Stimulated activated CD8-positive, alpha-beta memory T cell treated with anti-CD3 and anti-CD28 coated beads, Interleukin-12 subunit alpha, Interleukin-12 subunit beta, amount 100 ng/mL, for 24 hours (primary cell): ENCODE results near the gene TADA1.

ENCODE experiments used
- DNase-seq: peaks from one replicate; pipeline ENCODE4 v3.0.0-alpha.2; 2020; ENCODE audit errors: extremely low read depth

Gene TADA1, protein sequence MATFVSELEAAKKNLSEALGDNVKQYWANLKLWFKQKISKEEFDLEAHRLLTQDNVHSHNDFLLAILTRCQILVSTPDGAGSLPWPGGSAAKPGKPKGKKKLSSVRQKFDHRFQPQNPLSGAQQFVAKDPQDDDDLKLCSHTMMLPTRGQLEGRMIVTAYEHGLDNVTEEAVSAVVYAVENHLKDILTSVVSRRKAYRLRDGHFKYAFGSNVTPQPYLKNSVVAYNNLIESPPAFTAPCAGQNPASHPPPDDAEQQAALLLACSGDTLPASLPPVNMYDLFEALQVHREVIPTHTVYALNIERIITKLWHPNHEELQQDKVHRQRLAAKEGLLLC

DNA sequence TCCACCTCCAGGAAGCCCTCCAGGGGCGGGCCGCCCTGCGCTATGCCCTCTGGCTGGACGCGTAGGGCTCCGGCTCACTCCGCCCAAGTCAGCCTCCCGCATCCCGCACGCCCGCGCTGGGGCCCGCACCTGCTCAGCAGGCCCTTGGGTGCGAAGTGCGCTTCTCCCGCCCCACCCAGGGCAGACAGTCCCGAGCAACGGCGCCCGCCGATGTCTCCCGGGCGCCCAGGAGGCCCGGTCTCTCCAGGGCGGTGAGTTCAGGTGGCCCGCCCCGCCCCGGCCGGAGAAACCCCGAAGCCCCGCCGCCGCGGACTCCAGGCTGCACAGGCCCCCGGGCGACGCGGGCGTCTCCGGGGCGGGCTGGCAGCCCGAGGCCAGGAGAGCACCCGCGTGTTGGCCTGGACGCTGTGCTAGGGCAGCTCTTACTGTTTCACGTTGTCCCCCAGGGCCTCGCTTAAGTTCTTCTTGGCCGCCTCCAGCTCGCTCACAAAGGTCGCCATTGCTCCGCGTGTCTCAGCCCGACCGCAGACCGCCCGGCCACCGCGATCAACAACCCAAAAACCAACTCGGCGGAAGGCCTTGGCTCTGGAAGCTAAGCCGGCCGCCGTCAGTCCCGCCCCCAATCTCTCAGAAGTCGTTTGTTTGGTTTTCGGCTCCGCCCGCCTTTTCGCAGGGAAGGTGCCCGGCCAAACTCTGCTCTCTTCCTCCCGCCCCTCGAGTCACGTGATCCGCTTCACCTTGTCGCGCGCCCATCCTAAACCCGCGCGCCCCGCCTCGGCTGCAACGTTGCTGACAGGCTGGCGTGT, at the start of gene TADA1:
Gene TADA1 (minus strand): TSS at position 531 of the 806 bp plus-strand sequence. CDS start 31 bp downstream, at position 500.
- DNase-seq = peak; percentile 98

DNA sequence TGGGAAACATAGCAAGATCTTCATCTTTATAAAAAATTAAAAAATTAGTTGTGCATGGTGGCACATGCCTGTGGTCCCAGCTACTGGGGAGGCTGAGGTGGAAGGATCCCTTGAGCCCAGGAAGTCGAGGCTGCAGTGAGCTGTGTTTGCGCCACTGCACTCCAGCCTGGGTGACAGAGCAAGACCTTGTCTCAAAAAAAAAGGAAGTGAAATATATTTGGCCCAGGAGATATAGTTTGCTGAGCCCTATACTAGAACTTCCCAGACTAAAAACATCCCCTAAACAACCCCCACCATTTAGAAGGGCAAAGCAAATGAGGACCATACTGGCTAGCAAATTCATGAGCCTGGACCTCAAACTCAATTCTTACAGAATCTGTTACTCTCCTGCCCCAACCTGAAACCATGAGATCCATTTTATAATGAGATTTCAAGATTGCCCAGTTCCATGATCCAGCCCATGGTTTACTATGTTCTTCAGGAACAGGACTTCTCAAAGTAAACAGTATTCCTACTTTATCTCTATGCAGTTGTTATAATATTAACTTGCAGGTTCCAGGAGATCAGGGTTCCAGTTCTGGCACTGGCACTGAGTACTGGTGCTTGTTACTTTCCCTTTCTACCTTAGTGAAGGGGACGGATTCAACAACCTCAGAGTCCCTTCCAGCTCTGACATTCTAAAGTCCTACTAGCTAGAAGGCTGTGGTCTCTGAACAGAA, 48.9 kb upstream of the TADA1 start:
- DNase-seq = no peak

DNA sequence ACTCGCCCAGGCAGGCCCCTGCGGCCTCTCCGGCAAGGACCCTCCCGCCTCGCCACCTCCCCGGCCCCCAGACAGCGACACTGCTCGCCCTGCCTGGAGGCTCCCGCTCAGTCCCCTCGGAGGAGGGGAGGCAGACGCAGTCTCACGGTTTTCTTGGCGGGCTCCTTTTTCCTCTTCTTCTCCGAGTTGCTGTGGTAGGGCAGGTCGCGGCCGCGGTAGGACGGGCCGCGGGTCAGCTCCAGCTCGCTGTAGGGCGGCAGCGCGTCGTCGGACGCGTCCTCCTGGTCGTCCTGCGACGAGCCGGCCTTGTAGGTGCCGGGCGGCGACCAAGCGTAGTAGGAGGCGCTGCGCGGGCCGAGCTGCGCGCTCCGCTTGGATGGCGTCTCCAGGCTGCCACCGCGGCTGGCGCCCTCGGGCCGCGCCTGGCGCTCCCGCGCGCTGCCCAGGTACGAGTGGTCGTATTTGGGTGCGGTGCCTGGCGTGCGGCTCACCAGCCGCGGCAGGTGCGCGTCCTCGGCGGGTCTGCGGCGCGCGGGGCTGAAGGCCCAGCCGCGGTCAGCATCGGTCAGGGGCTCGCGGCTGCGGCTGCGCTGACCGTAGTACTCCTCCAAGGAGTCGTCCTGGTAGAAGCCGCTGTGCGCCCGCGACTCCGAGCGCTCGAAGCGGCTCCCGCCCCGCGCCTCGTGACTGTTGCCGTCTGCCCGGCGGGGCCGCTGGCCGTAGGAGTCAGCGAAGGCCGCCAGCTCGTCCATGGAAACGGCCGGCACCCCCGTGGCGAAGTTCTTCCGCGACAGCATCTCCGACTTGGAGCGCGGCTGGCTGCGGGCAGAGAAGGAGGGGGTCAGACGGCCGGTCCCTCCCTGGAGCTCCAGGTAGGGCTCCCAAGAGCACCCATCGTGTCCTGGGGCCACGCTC, 44.8 kb upstream of the TADA1 start:
- DNase-seq = no peak

DNA sequence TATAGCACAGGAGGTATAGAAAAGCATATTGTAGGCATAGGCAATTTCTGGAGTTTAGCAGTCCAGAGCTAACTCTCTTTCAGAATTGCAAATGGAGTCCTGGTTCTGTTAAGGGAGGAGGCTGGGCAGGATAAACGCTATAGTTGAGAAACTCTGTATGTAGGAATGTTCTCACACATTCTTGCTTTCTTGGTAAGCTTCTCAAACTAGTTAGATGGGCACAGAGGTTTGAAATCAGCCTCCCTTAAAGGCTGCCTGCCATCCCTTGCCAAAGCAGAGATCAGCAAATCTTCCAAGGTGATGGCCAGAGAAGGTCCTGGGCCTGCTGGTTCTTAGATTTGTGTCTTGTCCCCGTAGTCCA, 42.9 kb upstream of the TADA1 start:
- DNase-seq = no peak

DNA sequence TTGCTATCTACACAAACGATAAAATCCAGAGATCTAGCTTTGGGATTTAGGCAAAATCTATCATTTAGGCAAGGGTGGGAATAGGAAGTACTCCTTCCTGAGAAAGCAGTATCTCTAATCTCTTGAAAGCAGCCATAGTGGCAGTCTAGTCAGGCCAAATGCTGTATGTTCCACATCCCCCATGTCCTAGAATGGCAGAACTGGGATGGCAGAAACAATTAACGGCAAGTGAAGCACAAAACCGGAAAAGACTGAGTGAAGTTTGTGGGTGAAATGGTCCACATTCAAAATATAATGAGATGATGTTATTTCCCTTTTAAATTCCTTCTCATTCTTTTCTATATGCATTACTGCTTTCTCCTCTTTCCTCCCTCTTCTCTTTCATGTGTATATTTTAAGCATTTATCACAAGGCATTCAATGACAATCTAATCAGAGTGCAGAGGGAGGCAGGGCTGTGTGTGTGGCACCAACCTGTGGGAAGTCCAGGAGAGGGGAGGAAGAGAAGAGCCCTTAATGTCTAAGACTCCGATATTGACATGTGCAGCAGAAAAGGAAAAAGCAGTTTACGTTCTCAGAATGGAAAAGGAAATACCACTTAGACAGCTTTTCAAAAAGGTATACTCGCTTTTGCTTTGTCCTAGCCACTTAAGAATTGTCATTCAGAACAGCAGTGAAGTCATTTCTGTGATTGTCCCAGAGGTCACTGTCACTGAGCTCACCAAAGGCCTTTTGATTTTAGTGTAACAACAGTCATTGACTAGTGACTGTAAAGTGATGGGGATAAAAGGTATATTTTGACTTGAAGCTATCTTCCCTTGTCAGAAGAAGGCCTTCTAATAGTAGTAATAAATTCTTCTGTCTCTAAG, 42.3 kb upstream of the TADA1 start:
- no peak for DNase-seq

DNA sequence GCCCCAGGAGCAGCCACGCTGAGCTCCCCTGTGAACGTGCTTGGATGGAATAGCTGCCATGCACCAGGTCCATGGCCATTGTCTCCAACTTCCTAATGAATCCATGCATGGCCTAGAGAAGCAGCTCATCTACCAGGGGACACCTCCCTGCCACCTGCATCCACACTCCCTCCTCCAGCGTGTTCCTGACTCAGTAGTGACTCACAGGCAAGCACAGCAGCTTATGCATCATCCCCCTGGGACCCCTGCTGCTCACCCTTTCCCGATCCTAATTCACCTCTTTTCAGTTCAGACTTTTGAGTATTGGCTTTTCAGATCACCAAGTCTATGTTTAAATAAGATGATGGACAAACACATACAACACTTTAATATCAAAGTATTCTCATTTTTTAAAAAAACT, 39.9 kb upstream of the TADA1 start:
- DNase-seq = no peak

DNA sequence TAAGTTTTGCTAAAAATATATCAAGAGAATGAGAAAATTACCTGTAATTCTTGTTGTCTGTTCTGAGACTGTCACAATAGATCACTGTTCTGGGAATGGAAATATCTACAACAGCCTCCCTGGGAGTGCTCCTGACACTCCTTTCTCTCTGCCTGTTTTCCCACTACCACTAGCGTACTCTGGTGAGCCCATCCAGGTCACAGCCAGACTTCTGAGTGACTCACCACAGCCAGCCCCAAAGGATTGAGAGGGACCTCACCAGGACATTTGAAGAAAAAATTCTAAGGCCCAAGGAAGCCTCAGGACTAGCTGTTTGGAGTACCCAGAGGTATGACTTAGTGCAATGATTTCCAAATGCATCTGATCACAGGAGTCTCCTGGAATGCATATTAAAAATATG, 39.0 kb upstream of the TADA1 start:
- DNase-seq = no peak

DNA sequence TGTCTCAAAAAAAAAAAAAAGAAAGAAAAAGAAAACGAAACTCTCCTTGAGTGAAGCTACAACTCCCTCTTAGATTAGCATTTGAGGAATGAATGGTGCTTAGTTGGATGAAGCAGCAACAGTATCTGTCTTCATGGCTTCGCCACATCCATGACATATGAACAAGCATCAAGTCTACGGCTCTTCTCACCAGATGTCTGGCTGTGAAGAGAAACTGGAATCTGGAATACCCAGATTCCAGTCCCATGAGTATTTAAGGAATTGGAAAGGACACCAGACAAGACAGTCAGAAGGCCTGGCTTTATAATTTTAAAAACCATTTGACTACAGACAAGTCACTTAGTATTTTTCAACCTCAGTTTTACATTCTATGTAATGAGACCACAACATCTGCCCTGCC, 38.0 kb upstream of the TADA1 start:
- no peak for DNase-seq

DNA sequence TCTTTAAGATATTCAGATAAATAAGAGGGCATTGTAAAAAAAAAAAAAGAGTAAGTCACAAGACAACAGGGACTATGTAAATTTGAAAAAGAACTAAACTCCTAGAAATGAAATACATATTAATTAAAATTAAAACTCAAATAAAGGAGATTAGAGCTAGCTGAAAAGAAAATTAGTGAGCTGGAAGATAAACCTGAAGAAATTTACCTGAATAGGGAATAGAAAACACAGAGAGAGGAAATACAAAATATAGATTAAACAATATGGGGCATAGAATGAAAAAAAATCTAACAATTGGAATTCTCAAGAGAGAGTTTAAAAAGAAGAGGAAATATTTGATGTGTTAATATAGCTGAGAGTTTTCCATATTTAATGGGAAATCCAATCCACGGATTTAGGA, 35.6 kb upstream of the TADA1 start:
- no peak for DNase-seq

DNA sequence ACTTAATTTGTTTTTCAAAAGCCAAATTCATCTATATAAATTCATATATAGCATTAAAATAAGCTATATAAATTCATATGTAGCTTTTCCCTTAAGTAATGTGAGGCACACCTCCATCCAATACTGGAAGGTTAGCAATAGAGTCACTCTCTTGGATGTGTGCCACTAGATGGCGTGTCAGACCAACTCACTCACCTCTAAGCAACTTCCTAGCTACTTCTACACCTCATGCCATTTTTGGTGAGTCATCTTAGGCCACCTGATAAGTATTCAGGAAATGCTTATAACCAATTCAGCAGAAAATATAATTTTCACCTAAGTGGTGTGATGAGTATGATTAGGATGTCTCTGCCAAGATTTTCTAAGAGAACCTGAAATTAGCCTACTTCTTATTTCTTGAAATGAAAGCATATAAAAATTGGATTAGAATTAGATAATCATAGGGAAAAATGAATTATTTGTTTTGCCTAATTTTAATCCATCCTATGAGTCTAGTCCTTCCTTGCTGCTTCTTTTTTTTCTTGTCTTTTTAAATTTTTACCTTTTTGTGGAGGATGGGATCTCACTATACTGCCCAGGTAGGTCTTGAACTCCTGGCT, 34.4 kb upstream of the TADA1 start:
- peak; percentile 47 for DNase-seq

DNA sequence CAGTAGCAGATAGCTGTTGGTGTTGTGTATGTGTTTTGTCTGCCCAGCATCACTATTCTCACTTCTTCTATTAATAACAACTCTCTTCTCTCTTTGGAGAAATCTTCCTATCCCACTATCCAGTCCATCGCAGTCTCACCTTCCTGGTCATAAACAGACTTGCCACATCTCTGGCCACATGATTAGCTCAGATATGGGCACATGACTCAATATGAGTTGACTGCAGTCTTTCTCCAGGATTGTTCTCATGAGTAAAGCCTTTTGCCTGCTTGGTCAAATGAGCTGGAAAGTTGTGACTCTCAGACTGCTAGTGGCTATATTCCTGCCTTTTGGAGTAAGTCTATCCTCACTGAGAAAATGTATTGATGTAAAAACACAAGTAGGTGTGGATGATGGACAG, 32.9 kb upstream of the TADA1 start:
- DNase-seq = no peak

DNA sequence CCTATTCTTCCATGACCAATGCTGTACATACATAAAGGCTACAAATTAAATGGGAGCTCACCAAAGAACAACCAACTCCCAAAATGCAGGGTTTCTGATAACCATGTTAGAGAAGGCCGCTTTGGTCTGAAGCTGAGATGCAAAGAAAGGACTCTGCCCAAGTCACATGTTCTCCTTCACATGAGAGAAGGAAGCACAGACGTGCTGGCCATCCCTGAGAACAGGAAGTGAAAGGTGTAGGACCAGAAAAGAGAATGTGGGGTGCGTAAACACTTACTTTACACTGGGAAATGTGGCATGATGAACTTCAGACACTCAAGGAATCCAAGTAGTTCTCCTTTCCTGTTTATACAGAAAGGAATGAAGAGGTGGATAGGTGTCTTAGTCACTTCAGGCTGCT, 31.7 kb upstream of the TADA1 start:
- DNase-seq = no peak

DNA sequence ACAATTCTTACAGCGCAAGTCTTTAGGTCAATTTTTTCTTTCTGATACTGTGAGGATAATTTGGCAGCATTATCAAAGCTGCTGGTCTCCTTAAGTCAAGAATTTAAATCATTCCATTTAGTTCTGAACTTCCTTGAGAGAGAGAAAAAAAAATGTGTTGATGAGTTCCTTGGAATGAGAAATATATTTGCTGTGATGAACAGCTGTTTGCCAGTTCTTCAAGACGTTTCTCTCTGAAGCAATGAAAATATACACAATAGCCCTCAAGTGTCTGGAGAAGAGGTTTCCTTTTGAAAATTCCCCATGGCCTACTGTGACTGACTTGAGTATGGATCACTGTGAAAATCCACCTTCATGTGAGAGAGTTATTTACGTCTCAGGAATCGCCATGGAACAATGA, 31.0 kb upstream of the TADA1 start:
- no peak for DNase-seq

DNA sequence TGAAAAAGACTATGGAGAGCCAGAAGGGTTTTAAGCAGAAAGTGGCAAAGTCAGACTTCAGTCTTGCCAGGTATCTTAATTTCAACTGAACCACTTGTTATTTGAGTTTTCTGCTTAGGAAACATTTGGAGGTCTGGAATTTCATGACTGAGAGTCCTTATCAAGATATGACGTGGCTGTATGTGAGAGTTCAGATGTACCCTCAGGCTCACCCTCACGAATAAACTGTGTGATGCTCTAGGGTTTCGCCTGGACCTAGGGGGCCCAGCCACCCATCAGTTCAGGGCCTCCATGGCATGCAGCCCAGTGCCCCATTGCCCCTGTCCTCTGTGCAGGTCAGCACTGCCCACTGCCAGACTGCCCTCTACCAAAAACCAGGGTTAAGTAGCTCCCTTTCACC, 30.6 kb upstream of the TADA1 start:
- no peak for DNase-seq

DNA sequence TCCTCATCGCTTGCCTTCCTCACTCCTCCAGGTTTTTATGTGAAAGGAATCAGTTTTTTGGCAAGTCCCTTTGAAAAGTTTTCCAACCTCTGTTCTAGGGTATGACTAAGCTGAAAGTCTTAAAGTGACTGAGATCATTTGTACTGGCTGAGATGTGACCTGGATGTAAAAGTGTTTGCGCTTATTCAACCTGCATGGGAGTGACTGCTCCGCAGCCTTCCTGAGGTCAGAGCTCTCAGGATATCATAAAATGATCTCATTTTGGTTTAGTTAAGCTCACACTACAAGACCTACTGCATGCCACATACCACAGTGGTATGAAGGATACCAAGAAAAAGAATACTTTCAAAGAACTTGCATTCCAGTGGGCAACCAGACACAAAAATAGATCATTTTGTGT, 29.8 kb upstream of the TADA1 start:
- no peak for DNase-seq

DNA sequence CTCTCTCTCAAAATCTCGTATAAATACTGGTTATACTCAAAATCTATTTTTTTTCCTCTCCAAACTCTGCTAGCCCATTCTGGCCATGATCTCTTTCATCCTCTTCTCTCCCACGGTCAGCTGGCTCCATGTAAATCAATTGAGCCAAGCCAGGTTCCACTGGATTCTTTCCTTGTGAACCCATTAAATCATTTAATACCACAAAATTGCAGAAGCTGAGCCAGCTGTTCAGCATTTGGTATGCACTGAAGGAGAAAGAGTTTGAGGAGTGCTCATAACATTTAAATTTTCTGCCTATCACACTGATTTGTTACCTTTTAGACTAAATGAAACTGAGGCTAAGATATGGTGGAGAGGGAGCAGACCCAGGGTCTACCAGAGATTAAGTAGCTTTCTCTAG, 29.1 kb upstream of the TADA1 start:
- no peak for DNase-seq

DNA sequence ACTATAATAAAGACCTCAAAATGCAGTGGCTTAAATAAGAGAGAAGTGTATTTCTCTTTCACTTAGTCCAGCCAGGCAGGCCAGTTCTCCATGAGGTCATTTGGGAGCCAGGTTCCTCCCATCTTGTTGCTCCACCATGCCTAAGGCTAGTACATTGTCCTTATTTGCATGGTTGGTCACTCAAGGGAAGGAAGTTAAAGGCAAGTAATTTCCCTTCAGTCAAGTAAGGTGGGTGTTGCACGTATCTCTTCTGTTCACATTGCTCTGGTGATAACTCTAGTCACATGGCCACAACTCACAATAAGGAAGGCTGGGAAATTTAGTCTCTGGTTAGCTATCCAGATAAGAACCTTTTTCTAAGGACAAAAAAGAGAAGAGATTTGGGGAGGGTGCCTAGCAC, 27.2 kb upstream of the TADA1 start:
- DNase-seq = no peak

DNA sequence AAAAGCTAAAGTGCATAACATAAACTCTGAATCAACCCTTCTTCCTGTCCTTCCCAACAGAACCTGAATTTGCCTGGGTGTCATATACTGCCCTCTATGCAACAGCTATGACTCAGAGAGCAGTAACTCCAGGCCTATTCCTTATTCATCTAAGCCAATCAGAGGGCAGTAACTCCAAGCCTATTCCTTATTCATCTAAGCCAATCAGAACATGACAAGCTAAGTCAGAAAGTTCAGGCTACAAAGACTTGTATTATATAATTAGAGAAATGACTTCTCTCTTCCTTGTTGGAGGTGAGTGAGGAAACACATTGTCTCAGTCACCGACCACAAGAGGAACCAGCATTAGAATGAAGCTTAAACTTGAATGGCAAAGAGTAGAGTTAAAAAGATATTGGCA, 26.2 kb upstream of the TADA1 start:
- DNase-seq = no peak

DNA sequence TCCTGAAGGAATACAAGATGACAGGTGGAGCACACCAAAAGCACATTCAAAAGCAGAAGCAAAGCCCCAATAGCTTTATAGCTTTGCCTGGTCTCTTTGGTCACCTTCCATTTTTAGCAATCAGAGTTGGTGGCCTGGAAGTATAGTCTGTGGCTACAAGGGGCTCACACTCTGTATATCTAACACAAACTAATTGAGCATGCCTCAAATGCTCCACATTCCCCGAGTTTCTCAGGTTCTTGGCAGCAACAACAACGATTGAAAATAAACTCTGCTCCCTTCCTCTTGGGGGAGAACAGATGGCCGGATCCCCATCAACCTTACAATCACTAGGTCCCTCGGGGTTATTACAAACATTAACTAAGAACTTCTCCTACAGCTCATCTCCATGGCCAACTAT, 24.9 kb upstream of the TADA1 start:
- no peak for DNase-seq

DNA sequence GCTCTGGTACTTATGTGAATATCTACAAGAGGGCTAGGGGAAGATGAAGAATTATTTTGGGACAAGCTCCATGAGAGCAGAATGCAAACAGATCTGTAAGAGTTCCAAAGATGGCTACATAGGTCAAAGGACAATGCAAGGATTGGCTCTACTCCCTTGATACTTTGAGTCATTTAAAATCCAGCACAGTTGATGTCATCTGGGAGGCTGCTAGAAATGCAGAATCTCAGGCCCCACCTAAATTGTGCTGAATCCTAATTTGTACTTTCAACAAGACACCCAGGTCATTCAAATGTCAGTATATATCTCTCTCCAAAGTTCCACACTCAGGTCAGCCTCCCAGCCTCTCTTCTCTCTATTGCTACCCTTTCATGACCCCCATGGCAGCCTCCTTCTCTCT, 23.7 kb upstream of the TADA1 start:
- DNase-seq = no peak
